GM12891 (cell line): ENCODE results near the gene PIP5K1B.

Experiments used
- POLR2A ChIP-seq: IDR thresholded peaks from 2 replicates; pipeline ENCODE4 v1.6.1; 2011; ENCODE audit warnings: low read depth, low read length, control low read depth
- POLR2AphosphoS5 ChIP-seq: IDR thresholded peaks from 2 replicates; pipeline ENCODE4 v1.6.1; 2011; ENCODE audit warnings: low read depth, low read length, control low read depth

DNA sequence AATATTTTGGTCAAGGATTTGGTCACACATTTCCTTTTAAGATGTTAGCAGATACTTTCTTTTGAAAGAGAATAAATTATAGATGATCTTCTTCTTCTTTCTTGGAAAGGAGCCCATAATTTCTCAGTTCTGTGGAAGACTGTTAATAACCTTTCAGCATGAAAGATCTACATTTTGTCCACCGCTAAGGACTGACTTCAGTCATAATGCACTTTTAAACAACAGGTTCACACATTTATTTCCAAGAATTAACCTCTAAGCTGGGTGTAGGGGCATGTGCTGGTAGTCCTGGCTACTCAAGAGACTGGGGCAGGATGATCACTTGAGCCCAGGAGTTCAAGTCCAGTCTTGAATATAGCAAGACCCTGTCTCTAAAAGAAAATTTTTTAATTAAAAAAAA lies 215.9 kb downstream of the PIP5K1B start:
- TF ChIP-seq POLR2AphosphoS5: no peak
- TF ChIP-seq POLR2A: no peak
